ENCODE measurements around the gene FRMD4A.
A peak's percentile ranks its signal among the peaks of the same experiment; 100 is the strongest.
"Not testable (repeated sequence)": the region's sequence is repeated elsewhere in the genome, so short reads cannot be mapped to it uniquely, and the experiment has no call there.

Gene FRMD4A

DNA sequence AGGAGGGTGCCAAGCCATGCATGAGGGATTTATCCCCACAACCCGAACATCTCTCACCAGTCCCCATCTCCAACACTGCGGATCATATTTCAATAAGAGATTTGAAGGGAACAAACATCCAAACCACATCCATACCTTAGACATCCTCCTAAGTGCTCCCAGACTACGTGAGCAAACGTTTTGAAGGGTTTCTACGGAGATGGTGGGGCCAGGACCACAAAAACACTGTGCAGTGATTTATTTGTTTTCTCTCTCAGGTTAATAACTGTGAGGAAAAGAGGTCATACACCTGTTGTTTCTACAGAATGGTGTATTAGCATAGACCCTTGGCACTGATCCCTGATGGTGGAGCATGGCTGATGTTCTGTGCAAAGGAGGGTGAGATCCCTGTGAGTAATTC is 277.8 kb downstream of the FRMD4A start:
- no peak for DNase-seq (ENCODE audit: low read depth)

DNA sequence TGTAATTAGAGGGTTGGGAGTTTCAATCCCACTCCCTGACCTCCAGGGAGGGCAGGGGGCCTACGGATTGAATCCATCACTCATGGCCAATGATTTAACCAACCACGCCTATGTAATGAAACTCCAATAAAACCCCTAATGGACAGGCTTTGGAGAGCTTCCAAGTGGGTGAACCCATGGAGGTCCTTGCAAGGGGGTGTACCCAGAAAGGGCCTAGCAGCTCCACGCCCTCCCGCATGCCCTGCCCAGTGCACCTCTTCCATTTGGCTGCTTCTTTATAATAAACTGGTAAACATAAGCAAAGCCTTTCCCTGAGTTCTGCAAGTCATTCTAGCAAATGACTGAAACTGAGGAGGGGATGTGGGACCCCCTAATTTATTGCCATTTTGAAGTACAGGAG is 280.1 kb downstream of the FRMD4A start:
- no peak for DNase-seq (ENCODE audit: low read depth)

DNA sequence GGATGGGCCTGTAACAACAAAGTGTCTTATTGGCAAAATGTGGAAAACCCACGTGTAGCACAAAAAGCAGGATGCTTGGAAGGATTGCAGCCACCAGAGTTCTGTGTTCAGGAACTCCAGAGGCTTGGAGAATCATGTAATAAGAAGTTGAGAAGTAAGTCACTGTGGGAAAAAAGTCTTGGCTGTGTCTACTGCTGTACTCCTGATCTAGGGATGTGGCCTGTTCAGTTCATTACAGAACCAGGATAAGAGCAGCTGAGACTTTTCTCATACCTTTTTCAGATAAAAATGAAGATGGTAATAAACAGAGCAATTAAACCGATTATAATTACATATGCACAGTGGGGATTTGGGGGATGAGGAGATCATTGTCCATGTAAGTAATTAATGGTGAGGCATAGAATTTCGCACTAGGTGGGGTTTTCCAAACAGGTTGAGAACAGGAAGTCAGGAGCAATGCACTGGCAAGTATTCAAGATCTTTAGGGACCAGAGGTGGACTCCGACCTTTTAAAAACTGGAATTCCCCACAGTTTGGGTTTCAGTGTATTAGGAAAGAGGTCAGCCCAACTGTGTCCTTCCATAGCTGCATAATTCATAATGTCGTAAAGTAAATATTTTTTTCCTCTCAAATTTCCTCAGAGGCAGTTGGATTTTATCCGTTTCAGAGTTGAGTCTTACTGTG is 281.7 kb downstream of the FRMD4A start:
- no peak for DNase-seq (ENCODE audit: low read depth)

DNA sequence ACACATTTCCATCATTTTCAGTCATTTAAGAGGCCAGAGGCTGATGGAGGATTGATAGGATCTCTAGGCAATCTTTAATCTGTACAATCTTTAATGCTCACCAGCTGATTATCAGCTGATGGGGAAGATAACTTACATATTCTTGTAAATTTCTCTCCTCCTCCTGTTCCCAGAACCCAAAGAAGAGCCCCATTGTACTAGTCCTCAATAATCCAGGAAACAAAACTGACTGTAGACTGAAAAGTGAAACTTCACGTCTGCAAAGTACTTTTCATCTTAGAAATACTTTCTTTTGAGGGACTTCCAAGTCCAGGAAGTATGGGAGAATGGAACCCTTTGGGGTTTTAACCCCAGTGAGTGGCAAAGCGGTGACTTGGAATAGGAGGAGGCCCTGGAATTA is 283.3 kb downstream of the FRMD4A start:
- DNase-seq (ENCODE audit: low read depth), result no peak

DNA sequence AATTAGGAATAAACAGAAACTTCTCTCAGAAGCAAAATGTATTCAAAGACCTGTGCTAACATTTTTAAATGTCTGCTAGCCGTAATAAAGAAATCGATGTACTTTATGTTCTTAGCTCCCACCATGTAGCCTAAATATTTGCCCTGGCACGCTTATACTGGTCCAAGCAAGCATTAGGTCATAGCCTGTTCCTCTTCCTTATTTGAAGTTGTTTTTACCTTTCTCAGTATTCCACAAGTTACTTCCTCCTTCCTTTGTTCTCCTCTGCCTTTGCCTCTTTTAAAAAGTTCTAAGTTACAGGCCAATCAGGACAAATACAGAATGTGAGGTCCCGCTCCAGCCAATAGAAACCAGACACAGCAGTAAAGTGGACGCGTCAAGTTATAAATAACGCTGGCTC is 288.7 kb downstream of the FRMD4A start:
- DNase-seq (ENCODE audit: low read depth), result not testable (repeated sequence)

DNA sequence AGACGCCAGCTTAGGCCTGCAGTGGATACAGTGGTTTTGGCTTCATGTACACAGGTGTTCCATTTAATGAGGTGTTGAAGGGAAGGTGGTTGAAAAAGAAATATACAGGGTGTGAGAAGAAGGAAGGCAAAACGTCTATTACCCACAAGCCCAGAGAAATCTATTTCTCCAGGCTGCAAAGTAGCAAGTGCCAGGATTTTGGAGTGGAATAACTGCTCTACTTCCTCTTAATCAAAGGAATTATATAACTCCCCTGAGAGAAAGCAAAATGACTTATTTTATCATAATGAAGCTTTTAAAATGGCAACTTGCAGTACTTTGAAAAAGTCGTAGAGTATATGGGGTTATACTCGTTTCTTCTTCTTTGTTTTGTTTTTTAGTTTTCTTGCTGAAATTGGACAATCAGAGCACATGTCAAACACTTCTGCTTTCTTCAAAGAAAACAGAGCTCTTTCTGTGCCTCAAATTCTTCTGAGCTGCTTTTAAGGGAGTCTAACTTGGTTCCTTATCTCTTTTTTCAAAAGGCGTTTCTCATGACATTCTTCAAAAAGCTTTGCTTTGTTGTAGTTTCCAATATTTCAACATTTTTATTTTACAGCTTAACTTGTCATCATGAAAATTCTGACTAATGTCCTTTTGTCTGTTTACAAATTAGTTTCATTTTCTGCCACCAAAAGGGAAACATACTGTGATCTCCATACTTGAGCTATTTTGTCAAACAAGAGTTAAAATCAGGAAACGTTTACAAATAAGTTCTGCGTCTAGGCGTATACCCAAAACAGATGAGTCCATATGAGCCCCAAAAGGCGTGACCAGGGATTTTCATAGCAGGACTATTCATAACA is 289.7 kb downstream of the FRMD4A start:
- DNase-seq (ENCODE audit: low read depth), result no peak

DNA sequence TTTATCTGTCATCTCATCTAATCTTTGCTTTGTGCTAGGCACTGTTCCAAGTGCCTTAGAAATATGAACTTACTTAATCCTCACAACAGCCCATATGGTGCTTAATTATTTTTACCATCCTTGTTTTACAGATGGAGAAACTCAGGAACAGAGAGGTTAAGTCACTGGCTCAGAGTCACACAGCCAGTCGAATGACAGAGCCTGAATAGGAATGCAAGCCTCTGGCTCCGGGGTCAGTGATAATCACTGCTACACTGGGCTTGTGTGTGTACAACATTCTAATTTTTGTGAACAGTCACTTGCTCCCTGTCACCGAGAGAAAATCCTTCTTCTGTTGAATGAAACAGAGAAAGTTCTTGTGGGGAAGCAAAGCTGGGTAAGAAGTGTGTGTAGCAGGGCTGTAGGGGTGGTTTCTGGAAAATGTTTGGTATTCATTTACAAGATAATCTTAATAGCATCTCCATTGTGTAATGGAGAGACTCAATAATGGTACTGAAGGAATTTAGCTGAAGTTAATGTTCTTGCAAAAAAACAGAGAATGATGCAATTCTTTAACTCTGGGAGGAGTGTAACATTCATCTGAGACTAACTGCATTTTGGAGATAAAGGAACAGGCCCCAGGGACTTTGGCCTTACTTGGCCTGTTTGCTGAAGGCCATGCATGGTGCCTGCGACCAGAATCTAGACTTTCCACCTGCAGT is 290.6 kb downstream of the FRMD4A start:
- DNase-seq (ENCODE audit: low read depth), result peak; percentile 47

DNA sequence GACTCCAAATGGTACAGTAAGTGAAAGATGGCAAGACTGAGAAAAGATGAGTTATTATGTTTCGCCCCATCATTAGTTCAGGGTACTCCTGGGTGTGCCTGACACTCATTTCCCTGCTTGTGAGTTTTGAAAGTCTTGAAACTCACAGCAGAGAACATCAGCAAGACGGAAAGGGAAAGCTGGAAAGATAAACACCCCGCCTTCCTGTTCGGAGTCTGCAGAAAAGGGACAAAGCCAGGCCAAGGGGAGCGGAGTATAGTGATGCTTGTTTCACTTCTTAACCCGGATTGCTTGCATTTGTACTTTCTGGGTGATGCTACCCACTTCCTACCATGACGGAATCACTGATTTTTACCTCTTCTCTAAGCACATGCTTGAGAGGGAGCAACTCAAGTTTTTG is 294.5 kb downstream of the FRMD4A start:
- no peak for DNase-seq (ENCODE audit: low read depth)

DNA sequence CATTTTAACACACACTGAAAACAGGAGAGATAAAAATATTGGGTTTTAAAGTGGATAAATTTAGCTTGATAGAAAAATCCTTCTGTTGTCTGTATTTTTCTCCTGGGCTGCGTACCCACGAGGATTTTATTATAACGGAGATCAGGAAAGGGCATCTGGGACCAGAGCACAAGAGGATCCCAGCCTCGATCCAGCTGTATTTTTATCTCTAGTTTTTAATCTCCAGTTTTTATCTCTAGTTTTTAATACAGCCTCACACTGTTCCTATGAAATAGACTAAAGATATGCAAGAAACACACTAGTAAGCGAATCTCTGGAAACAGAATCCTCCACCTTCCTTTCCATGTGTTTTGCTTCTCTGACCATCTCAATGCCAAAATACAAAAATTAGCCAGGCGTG is 295.2 kb downstream of the FRMD4A start:
- no peak for DNase-seq (ENCODE audit: low read depth)

DNA sequence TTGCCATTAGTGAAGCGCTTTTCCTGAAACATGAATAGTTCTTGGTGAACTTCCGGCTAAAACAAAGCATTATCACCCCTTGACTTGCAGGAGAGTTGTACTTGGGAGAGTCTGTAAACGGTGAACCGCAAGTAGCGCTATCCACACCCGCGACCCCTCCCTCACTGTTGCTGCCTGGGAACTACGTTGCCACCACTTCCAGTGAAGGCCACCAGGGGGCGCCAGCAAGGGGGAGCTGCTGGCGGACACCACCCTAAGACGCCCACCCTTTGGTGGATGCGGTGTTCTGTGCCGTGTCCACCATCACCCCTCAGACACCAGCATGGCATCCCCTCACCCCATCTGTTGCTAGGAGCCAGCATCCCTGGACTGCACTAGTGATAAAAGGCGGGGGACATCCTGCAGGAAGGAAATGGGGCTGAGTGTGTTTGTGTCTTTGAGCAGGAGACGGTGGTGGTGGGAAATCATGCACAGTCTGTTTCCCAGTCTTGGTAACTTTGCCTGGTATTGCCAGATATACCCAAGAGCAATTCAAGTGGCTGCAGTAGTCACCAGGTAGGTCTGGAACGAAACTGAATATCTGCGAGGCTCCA is 298.2 kb downstream of the FRMD4A start:
- no peak for DNase-seq (ENCODE audit: low read depth)

DNA sequence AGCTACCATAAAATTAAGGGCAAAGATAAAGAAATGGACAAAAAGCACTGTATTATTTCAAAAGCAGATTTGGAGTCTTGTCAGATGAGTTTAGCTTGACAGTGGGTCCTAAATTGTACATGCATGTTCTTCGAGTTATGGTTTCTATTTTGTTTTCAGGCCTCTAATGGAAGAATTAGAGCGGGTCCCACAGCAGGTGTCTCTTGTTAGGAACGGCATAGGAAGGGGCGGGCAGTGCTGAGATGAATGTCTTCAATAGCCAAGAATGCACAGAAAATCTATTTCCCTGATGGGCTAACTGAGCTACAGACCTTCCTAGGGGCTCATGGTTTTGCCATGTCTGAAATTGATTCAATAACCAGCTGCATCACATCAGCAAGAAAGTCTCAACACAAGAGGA is 304.4 kb downstream of the FRMD4A start:
- no peak for DNase-seq (ENCODE audit: low read depth)

DNA sequence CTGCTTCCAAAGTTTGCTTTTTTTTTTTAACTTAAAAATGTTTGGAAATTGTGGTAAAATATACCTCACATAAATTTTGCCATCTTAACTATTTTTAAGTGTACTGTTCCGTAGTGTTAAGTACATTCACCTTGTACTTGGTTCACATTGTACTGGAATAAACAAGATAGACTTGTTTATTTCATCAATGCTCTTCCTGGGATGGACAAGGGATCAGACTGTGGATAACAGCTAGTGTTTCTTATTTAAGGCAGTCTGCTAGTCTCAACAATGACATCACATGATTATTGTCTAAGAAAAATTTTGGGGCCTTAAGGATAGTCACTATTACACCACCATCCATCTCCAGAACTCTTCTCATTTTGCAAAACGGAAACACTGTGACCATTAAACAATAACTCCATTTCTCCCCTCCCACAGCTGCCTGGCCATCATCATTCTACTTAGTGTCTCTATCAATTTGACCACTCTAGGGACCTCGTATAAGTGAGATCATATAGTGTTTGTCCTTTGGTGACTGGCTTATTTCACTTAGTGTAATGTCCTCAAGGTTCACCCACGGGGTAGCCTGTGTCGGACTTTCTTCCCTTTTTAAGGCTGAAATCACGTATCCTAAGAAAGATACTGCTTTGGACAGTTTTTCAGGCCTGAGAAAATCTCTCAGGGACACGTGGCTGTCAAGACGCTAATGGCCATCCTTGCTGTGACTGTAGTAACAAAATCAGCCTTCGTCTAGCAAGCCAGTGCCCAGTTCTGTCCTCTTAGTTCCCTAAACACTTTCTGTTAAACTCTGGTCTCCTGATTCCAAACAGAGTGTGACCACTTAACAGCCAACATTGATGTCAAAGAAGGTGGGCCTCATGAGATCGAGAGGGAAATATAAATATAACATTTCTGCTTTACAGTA is 305.2 kb downstream of the FRMD4A start:
- no peak for DNase-seq (ENCODE audit: low read depth)

DNA sequence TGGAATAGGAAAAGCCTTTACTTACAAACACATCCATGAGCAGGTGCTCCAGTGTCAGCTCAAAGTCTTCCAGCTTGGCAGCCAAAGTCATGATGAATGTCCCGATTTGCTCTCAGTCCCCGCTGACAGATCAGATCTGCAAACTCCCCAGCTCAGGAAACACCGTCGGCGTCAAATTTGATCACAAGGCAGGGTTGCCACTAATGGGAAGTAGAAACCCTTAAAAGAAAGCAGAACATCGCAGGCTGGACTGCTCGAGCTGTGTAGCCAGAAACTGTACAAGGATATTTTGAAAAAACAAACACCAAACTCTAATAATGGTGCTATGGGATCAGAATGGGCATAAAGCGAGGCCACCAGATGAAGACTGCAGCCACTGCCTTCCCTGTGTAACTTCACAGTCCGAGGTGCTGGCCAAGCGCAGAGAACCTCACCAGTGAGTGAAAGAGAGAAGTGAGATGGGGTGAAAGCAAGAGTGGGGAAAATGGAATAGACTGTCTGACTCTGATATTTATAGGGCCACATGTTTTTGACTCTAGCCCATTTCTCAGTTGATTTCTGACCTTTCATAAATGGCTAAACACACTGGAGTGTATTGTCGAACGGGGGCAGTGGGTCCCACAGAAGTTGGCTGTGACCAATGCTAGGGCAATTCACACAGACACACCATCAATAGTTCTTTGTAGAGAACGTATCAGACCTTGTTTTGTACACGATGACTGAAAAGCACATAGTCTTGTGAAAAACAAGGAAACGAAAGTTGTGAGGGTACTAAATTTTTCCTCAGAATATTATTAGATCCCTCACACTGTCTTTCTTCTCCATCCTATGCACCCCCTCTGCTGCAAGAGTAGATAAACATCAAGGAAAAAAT is 306.2 kb downstream of the FRMD4A start:
- DNase-seq (ENCODE audit: low read depth), result no peak

DNA sequence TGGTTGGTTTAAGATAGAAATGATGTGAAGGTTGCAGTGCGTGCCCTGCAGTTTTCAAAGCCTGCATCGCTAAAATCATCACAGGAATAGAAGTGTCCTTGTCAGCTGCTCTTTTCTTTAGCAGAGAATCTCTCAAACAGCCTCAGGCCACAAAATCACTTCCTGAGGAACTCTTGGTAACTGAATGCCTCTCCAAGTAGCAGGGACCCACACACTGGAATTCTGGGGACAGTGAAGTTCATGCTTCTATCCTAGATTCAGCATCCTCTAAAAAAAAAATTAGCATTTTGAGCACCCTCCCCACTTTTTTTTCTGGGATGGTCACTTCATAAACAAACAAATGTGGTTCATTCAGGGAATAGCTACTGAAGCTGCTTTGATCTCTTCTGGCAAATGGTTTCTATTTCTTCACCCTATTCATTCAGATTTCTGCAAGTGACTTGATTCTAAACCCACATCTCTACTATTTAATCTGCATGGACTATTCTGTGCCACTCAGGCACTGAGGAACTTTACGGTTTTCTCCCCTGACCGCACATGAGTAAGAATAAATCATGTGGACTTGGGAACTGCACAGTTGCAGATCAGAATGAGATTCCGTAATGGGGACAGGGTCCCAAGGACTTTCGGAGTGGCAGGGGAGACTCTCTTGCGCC is 306.9 kb downstream of the FRMD4A start:
- DNase-seq (ENCODE audit: low read depth), result no peak

DNA sequence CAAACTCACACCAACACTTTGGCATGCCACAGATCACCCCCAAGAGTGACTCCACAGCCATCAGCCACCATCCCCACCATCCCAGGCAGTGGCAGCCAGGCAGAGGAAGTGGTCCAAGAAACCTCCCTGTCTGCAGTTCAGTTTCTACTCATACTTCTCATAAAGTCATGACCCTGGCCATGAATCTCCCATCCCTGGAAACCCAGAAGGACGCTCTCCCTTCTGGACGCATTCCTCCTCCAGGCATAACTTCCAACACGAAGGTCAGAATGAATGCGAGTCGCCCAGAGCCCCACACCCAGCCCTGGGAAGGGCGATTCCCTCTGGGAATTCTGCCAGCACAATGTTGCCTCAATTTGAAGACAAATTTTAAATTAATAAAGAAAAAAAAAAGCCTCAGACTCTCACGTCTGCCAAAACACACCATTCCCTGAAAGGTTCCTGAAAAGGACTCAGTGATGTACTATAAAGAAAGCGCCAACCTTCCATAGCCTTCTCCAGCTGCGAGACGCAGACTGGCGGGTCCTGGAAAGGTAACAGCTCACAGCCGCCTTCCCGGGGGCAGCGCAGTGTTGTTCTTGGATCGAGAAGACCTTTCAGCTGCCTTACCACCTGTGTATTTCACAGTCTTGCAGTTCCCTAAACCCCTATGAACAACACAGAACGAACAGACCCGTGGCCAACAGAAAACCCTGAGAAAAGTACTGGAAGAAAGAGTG is 307.6 kb downstream of the FRMD4A start:
- no peak for DNase-seq (ENCODE audit: low read depth)

DNA sequence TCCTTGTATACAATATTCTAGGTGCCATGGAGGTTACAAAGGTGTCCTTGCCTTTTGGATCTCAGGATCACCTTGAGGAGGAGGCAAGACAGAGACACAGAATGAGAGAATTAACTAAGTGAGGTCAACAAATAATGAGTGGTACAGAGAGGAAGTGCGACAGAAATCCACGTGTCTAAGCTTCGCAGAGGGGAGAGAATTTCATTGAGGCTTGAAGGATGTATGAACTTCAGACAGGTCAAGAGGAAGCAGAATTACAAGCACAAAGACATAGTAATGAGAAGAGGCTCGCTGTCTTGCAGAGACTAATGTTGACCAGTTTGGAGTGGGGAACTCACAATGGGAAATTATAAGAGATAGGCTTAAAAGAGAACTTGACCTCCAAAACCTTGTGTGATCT is 308.7 kb downstream of the FRMD4A start:
- no peak for DNase-seq (ENCODE audit: low read depth)

DNA sequence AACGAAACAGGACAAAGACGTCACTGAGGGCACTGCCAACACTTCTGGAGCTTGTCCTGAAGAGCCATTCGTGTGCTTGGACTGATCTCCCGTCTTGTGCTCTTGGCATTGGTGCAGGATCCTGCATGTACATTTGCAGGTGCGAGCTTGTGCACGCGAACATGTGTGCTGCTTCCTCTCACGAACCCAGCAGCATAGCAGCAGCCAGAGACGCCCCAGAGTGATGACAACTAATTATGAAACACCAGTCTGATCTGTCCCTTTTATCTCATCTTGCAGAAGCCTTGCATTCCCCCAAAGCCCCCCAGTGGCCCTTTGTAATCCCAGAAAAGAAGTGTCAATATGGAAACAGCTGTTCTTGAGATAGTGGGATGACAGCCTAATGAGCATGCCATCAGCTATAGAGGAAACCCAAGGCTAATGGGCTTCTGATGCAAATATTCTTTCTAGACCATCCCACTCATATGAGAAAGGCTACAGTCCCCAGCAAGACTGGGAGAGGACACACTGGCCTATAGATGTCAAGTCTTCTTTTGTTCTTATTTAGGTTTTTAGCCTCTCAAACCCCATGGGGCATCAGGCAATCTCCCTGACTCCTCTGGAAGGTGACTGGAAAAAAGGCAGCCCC is 310.6 kb downstream of the FRMD4A start:
- DNase-seq (ENCODE audit: low read depth), result no peak

DNA sequence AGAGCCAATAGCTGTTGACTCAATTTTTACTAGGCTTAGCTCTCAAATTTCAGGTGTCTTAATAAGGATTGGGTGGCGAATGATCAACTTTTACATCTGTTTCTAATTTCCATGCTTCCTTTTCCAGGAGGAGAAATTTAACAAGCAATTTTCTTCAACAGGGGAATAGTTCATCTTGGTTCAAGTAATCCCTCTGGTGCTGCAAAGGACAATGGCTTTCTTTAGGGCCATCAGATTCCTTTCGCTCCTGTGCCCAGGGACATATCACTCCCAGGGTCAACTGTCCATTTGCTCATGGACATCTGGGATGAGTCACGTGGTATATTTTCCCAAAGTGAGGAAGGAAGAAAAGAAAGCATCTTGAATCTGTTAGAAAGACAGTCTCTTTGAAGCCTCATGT is 313.3 kb downstream of the FRMD4A start:
- DNase-seq (ENCODE audit: low read depth), result no peak

DNA sequence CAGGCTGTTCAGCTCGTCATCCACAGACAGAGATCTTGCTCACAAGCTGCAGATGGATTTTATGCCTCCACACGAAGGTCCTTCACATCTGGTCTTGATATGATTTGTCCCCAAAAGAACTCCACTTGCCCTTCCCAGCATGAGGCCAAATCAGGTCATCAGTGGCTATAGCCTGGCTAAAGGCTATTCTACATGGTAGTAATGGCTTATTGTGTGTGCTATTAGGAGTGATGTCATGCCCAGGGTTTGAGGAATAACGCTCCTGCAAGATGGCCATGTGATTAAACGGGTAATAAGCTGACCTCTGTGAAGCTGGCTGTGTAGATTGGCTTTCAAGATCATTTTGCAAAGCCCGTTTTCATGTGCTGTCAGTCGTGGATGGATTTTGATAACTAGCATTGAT is 313.8 kb downstream of the FRMD4A start:
- DNase-seq (ENCODE audit: low read depth), result no peak

Measured in stromal cell of bone marrow (primary cell).